Gastrocnemius medialis (tissue), 4 donors: ENCODE measurements around the gene IQGAP2. TPM values are rescaled to one million over a fixed set of nuclear protein-coding genes. Genes with fewer than 3 reads are reported as not detected.

ENCODE experiments used
- ATAC-seq, 2 donors: fragments of 150-250 bp; one replicate each; pipeline ENCODE4 v1.9.1; 2016
- DNase-seq, 2 donors: peaks; one replicate each; pipeline ENCODE4 v3.0.0-alpha.2; 2019
- H3K27ac ChIP-seq, 4 donors: fragments of 200-600 bp; sonication (generic); 1 replicate in 1 of 4; 2 replicates in 3 of 4; pipeline ENCODE4 v1.5.1; 2016 to 2018; ENCODE audit warnings: mild to moderate bottlenecking in 2 of 4, moderate library complexity in 1 of 4
- H3K27me3 ChIP-seq, 3 donors: fragments of 200-600 bp; sonication (generic) in 2 of 3; 1 replicate in 1 of 3; 2 replicates in 2 of 3; pipeline versions ENCODE4 v1.5.1 to v1.6.0; 2016 to 2019; ENCODE audit warnings: mild to moderate bottlenecking in 1 of 3, moderate library complexity in 1 of 3
- H3K36me3 ChIP-seq, 2 donors: fragments of 200-600 bp; sonication (generic) in 1 of 2; one replicate each; pipeline ENCODE4 v1.5.1; 2017 to 2018
- H3K4me1 ChIP-seq, 2 donors: fragments of 200-600 bp; sonication (generic) in 1 of 2; one replicate each; pipeline ENCODE4 v1.5.1; 2016 to 2017; ENCODE audit warnings: mild to moderate bottlenecking in 2 of 2
- H3K4me3 ChIP-seq, 4 donors: fragments of 200-600 bp; sonication (generic) in 3 of 4; 1 replicate in 1 of 4; 2 replicates in 3 of 4; pipeline ENCODE4 v1.5.1; 2016 to 2019; ENCODE audit warnings: mild to moderate bottlenecking in 2 of 4
- H3K9me3 ChIP-seq, 3 donors: fragments of 200-600 bp; sonication (generic) in 2 of 3; 1 replicate in 1 of 3; 2 replicates in 2 of 3; pipeline ENCODE4 v1.5.1; 2016 to 2019
- POLR2A ChIP-seq, 2 donors: fragments of 450-650 bp; IDR thresholded peaks; one replicate each; pipeline ENCODE4 v1.6.1; 2017; ENCODE audit warnings: antibody characterized with exemption in 2 of 2, mild to moderate bottlenecking in 2 of 2, moderate library complexity in 2 of 2
- in situ Hi-C, 4 donors: fragments of 200-750 bp; cut with MboI; loops; one replicate each; pipeline versions ENCODE4 v1.15.0 to v1.8.0; 2017; ENCODE audit warnings: low sequenced_read_pairs in 4 of 4
- intact Hi-C: fragments of 100-400 bp; cut with DNase I; formaldehyde crosslinking; loops from one replicate; pipeline ENCODE4 v1.15.1; 2023; ENCODE audit warnings: low total_unique reads
- total RNA-seq, 4 donors: library from RNA; depleted of rRNA; stranded (reverse); fragments of >200 nt; gene quantifications; one replicate each; pipeline versions ENCODE4 v1.1.0 to v1.2.3, GENCODE V29; 2016
- TF ChIP-seq, protein P1 (sequence below), 5 experiments: fragments of 450-650 bp in 3 of 5; fragments of 200-600 bp in 2 of 5; sonication (generic) in 2 of 5; IDR thresholded peaks in 4 of 5; conservative IDR thresholded peaks in 1 of 5; 1 replicate in 4 of 5; 2 replicates in 1 of 5; pipeline ENCODE4 v1.5.1; 2016 to 2019; ENCODE audit warnings: antibody characterized with exemption in 5 of 5, mild to moderate bottlenecking in 3 of 5, moderate library complexity in 3 of 5

Gene IQGAP2
- total RNA-seq, 4 donors from 2014 or later: 1.5 to 6.8 (median 2.5) TPM

DNA sequence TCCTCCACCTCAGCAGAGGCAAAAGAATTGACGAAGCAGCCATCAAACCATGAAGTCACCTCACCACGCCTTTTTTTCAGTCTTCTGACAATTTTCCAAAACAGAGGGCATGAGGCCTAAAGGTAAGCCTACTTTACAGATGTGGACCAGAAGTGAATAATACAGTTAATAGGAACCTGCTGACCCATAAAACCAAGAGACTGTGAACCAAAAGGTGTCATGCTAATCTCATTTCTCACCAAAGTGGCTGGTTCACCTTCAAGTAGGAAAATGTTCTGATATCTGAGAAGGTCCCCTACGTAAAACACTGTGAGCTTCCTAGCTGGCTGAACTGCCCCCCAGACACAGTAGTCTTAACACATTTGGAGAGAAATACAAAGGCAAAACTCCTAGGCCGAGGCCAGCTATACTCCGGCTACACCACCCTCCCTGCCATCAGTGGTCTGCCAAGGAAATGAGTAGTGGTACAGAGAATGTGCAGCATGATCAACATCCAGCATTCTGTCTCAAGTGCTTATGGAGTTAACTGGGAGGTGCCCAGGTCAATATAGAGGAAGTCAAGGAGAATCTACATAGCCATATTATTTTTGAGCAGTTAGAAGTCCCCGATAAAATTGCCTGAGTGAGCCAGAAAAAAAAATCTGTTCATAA lies 239.4 kb downstream of the IQGAP2 start:
- in situ Hi-C loops: no loop called here
- Histone ChIP-seq H3K27me3 (no peaks in the 10 kb centered on the region), H3K4me3 (no peak overlapping the region), H3K27ac (no peak overlapping the region), H3K36me3 (no peaks in the 10 kb centered on the region), H3K4me1 (no peaks in the 10 kb centered on the region), H3K9me3 (no peaks in the 10 kb centered on the region)
- DNase-seq (no peak), ATAC-seq (no peak)
- intact Hi-C loops: no loop called here
- TF ChIP-seq, protein P1, sequence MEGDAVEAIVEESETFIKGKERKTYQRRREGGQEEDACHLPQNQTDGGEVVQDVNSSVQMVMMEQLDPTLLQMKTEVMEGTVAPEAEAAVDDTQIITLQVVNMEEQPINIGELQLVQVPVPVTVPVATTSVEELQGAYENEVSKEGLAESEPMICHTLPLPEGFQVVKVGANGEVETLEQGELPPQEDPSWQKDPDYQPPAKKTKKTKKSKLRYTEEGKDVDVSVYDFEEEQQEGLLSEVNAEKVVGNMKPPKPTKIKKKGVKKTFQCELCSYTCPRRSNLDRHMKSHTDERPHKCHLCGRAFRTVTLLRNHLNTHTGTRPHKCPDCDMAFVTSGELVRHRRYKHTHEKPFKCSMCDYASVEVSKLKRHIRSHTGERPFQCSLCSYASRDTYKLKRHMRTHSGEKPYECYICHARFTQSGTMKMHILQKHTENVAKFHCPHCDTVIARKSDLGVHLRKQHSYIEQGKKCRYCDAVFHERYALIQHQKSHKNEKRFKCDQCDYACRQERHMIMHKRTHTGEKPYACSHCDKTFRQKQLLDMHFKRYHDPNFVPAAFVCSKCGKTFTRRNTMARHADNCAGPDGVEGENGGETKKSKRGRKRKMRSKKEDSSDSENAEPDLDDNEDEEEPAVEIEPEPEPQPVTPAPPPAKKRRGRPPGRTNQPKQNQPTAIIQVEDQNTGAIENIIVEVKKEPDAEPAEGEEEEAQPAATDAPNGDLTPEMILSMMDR (IDR thresholded peaks at IDR 0.05 in 4 of 5, conservative IDR thresholded peaks at IDR 0.05 in 1 of 5): no peak
- no peak for TF ChIP-seq POLR2A (IDR thresholded peaks at IDR 0.05)

DNA sequence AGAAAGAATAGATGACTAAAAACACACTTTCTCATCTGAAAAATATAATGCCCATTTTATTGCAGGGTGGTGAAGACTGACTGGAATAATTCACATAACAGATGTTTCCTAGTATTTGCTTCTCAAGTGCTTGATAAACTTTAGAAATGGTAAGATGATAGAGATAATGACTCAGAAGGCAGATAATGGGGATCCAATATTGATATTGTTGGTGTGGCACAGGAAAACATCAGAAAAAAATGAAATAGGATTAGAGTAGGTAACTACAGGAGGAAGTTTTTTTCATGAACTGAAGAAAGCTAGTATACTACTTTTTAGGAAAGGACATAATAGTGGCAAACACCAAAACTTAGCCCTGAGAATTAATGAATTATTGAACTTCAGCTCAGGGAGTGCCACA lies 240.3 kb downstream of the IQGAP2 start:
- Histone ChIP-seq H3K4me1 (no peaks in the 10 kb centered on the region), H3K36me3 (no peaks in the 10 kb centered on the region), H3K27ac (no peak overlapping the region), H3K4me3 (no peak overlapping the region), H3K27me3 (no peaks in the 10 kb centered on the region), H3K9me3 (no peaks in the 10 kb centered on the region)
- DNase-seq (no peak), ATAC-seq (no peak)
- intact Hi-C loops (no loop called here), in situ Hi-C loops (no loop called here)
- TF ChIP-seq POLR2A (IDR thresholded peaks at IDR 0.05): no peak
- TF ChIP-seq, protein P1 (IDR thresholded peaks at IDR 0.05 in 4 of 5, conservative IDR thresholded peaks at IDR 0.05 in 1 of 5): no peak

DNA sequence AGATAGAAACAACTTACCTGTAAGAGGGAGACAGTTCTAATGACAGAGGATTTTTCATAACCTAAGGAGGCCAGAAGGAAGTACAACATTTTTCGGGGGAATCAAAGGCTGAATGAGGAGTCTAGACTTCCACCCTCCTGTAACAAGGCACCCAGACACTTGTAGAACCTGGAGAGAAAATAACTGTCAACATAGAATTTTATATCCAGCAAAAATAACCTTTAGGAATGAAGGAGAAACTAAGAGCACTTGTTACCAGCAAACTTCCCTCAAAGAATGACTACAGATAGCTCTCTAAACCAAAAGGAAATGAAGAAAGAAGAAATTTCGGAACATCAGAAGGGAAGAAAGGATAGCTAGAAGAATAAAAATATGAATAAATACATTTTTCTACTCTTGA lies 246.1 kb downstream of the IQGAP2 start:
- Histone ChIP-seq H3K27me3 (no peaks in the 10 kb centered on the region), H3K4me3 (no peak overlapping the region), H3K27ac (no peak overlapping the region), H3K4me1 (no peaks in the 10 kb centered on the region), H3K9me3 (no peaks in the 10 kb centered on the region), H3K36me3 (no peaks in the 10 kb centered on the region)
- no peak for ATAC-seq
- no peak for DNase-seq
- TF ChIP-seq POLR2A (IDR thresholded peaks at IDR 0.05): no peak
- TF ChIP-seq, protein P1 (IDR thresholded peaks at IDR 0.05 in 4 of 5, conservative IDR thresholded peaks at IDR 0.05 in 1 of 5): no peak
- intact Hi-C loops: no loop called here
- in situ Hi-C loops: no loop called here

DNA sequence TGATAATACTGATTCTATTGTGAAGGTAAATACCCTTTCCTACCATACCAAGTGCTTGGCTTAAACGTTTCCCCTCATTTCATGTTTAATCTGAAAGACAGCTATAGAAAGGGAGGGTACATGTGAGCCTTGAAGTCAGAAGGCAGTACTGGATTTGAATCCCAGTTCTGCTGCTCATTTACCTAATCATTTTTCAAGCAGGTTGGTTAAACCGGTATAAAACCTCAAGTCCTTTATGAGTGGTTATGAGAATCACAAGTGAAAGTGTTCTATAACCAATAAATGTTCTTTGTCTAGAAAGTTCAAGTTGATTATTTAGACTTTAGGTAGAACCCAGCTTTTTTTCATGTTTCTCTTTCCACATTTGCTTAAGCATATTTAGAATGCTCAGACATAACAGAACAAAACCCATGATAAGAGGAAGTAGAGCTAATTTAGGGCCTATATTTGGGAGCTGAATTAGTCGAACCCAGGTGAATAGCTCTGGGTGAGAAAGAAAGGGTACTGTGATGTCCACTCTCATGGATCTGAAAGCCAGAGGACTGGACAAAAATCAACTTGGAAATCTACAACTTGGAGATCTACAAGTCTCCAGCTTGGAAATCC lies 249.8 kb downstream of the IQGAP2 start:
- ATAC-seq (no peak), DNase-seq (no peak)
- intact Hi-C loops: no loop called here
- TF ChIP-seq POLR2A (IDR thresholded peaks at IDR 0.05): no peak
- TF ChIP-seq, protein P1 (IDR thresholded peaks at IDR 0.05 in 4 of 5, conservative IDR thresholded peaks at IDR 0.05 in 1 of 5): no peak
- no peaks in the 10 kb centered on the region for H3K36me3 ChIP-seq
- no peak overlapping the region for H3K27ac ChIP-seq
- in situ Hi-C loops: no loop called here
- H3K27me3 ChIP-seq: no peaks in the 10 kb centered on the region
- no peaks in the 10 kb centered on the region for H3K4me1 ChIP-seq
- no peaks in the 10 kb centered on the region for H3K9me3 ChIP-seq
- H3K4me3 ChIP-seq: no peak overlapping the region
